ENCODE data around the gene ING3.

ING3 gene

DNA sequence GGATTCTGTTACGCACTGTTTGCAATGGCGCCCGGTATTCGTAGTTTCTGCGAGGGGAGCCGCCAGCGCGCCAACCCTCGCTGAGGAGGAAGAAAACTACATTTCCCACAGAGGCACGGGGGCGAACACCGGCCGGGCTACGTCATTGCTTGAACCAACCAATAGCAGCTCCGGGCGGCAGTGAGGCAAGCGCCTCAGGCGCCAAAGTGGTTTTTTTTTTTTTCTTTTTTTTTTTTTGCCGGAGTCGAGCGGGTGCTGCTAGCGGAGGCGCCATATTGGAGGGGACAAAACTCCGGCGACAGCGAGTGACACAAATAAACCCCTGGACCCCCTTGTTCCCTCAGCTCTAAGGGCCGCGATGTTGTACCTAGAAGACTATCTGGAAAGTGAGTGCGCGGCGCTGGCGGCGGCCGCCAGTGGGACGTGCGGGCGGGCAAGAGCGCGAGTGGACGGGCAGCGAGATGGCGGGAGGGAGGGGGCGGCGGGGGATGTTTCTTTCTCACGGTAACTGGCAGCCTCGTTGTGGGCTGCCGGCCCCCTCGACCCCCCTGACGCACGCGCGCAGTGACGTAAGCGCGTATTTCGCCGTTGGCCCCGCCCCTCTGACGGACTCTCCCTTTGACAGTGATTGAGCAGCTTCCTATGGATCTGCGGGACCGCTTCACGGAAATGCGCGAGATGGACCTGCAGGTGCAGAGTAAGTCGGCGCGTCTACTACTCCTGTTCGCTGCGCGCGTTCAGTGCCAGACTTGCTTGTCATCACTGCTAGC lies at the start of gene ING3:
Gene ING3, plus strand, starts transcription at position 239 of the 770 bp plus-strand sequence. Its CDS starts 120 bp downstream, at position 359.
- DNase-seq (ENCODE audit: low read depth in 2 of 3, low spot score in 2 of 3): peak; percentile 89 to 97 (median 94)

- DNase-seq (ENCODE audit: low read depth in 2 of 3, low spot score in 2 of 3): no peak
Measured at GRCh38 chr7:120915314-120916105, 35.1 kb upstream of the ING3 start.

GRCh38 chr7:120916121-120916520 lies 34.5 kb upstream of the ING3 start:
- DNase-seq (ENCODE audit: low read depth in 2 of 3, low spot score in 2 of 3): no peak

GRCh38 chr7:120916538-120916937 lies 34.0 kb upstream of the ING3 start:
- no peak for DNase-seq (ENCODE audit: low read depth in 2 of 3, low spot score in 2 of 3)

GRCh38 chr7:120919466-120919865 lies 31.1 kb upstream of the ING3 start:
- DNase-seq (ENCODE audit: low read depth in 2 of 3, low spot score in 2 of 3): no peak

DNA sequence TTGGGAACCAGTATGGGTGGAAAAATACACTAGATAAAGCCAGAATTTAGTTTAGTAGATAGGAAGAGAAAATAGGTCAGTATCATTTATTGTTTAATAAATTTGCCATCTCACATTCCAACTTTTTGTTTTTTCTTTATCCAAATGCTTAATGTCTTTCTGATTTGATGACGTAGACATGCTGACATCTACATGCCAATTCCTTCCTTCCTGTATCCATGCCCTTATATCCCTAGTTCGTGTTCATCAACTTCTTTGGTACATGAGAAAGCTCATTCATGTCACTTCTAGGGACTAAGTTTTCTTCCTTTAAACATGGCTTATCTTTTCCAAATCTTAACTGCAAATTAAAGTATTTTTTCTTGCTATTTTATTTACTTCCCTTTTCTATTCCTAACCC lies 30.5 kb upstream of the ING3 start:
- DNase-seq (ENCODE audit: low read depth in 2 of 3, low spot score in 2 of 3): no peak

GRCh38 chr7:120920591-120921274 lies 29.8 kb upstream of the ING3 start:
- DNase-seq (ENCODE audit: low read depth in 2 of 3, low spot score in 2 of 3): no peak

- no peak for DNase-seq (ENCODE audit: low read depth in 2 of 3, low spot score in 2 of 3)
Measured at GRCh38 chr7:120924837-120925236, 25.7 kb upstream of the ING3 start.

GRCh38 chr7:120925392-120925791 lies 25.2 kb upstream of the ING3 start:
- DNase-seq (ENCODE audit: low read depth in 2 of 3, low spot score in 2 of 3): no peak

DNA sequence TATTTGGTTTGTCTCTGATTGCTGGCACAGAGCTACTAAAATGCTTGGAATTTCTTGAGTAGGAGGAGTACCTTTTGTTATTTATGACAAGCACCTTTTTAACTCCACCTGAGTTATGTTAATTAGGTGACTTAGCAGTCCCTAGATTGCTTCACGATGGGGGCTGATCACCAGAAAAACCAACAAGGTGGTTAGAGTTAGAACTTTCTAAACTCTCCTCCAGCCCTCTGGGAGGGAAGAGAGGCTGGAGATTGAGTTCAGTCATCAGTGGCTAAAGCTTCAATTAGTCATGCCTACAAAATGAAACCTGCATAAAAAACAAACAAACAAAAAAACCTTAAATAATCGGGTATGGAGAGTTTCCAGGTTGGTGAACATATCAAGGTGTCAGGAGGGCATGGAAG lies 23.6 kb upstream of the ING3 start:
- DNase-seq (ENCODE audit: low read depth in 2 of 3, low spot score in 2 of 3): no peak

DNA sequence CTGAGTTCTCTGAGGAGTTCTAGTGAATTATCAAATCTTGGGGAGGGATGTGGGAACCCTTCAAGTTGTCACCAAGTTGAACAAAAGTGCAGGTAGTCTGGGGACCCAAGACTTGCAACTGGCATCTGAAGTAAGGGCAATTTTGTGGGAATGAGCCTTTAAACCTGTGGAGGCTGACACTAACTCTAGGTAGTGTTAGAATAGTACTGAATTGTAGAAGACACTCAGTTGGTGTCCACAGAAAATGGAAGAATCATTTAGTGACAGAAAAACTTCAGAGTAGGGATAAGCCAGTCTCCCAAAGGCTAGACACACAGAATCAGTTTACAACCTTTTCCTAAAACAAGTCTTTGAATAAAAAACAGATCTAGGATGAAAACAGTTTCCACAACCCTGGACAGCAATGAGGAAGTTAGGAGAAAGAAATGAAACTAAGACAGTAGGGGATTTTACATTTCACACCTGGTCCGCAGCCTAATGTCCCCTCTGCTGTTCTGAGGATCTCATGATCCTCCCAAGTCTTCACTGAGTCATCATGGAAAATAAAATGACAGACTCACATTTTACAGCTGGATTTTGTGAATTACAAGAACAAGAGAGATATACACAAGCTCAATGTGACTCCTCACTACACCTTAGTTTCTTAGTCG lies 23.0 kb upstream of the ING3 start:
- DNase-seq (ENCODE audit: low read depth in 2 of 3, low spot score in 2 of 3): no peak

DNA sequence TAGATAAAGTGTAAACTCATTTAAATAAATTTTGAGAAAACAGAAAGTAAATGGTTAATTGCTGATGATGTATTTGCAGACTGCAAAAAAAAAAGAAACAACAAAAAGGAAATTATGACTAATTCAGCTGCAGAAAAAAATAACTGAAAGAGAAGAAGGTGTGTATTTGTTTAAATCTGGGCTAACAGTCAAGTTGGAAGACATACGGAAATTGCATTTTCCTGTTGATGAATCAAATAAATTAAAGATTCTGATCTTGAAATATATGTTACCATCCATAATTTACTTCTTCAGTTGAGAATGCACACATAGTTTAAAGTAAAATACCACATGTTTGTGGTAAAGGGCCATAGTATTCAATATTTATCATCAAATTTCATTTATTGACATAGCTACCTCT lies 19.3 kb upstream of the ING3 start:
- DNase-seq (ENCODE audit: low read depth in 2 of 3, low spot score in 2 of 3): no peak

DNA sequence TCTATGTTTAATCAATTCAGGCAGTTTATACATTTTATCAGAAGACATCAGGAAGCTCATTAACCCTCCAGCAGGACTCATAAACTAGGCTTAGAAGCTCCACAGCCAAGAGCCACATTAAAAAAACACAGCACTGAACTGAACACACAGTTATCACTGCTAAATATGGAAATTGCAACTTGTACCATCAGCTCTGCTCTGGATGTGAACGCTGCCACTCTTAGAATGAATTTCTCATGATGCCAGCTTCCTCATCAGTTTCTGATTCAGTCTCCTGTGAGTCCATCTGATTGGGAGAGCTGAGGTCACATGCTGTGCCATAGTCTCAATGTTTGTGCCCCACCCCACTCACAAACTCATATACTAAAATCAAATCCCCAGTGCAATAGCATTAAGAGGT lies 17.1 kb upstream of the ING3 start:
- no peak for DNase-seq (ENCODE audit: low read depth in 2 of 3, low spot score in 2 of 3)

DNA sequence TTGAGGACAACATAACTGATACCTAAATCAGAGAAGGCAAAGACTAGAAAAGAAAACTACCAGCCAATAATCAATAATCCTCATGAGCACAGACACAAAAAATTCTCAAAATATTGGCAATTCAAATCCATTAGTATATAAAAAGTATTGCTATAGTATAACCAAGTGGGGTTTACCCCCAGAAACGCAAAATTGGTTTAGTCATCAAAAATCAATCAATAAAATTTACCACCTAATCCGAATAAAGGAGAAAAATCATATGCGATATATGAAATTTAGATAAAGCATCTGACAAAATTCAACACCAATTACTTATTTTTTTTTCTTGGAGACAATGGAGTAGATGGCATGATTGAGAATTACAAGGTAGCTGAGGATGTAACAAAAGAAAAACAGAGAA lies 11.2 kb upstream of the ING3 start:
- DNase-seq (ENCODE audit: low read depth in 2 of 3, low spot score in 2 of 3): no peak

DNA sequence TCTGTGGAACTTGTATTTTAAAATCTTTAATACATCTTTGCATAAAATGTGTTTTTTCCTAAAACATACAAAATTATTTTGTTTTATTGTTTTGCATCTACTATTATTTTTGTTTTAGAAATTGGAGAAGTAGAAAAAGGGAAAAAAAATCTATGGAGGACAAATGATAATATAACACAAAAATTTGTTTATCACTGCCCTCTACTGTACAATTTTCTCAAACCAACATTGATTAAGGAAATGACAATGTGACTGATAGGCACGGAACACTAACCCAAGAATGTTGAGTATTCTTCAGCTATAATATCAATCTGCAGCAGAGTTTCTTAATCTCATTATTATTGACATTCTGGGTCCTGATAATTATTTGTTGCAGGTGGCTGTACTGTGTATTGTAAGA lies 9.5 kb upstream of the ING3 start:
- no peak for DNase-seq (ENCODE audit: low read depth in 2 of 3, low spot score in 2 of 3)

DNA sequence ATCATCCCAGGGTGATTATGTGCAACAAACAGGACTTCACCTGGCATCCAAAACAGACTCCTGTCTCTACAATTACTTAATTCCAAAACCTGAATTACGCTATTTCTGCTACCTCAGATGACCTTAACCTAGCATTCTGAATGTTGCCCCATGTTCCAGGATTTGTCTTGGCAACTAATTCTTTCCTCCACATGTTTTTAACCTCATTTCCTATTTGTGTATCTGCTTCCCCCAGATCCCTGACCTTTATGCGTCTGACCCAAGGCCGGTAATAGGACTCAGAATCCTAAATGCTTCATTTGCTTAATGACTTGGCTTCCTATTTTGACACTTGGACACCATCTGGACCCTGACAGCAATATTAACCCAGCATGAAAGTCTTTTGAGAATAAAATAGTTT lies 8.7 kb upstream of the ING3 start:
- DNase-seq (ENCODE audit: low read depth in 2 of 3, low spot score in 2 of 3): no peak

DNA sequence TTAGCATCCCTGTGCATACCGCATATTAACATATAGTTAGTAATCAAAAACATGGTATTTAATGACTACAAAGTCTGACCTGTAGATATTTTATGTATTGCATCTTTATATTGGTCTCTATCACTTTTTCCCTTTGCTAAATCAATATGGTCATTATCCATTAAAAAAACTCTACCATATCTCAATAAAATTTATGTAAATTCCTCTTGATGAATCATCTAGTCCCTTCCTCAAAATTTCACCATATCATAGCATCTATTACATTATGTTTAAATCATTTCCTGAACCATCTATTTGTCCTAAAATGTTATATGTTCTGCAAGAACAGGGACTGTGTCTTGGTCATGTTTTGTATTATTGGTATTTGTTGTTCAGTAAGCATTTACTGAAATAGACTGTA lies 7.7 kb upstream of the ING3 start:
- DNase-seq (ENCODE audit: low read depth in 2 of 3, low spot score in 2 of 3): no peak

- DNase-seq (ENCODE audit: low read depth in 2 of 3, low spot score in 2 of 3): no peak
Measured at GRCh38 chr7:120944826-120945562, 5.6 kb upstream of the ING3 start.

DNA sequence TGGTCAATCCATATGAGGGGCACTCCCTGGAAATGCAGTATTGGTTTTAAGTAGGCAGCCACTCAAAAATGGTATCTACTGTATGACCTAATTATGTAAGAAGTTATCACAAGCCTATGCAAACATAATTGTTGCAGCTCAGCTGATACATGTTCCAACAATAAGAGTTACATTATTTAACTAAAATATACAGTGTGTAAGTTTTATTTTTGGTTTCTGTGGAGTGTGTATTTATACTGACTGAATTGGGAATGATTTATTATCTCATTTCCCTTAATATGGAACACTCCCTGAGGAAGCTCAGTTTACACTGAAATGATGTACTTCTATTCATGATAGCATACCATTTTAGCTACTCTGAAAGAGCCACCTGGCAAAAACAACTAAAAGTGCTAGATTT lies 2.6 kb upstream of the ING3 start:
- no peak for DNase-seq (ENCODE audit: low read depth in 2 of 3, low spot score in 2 of 3)

GRCh38 chr7:120949393-120949911 lies 1.1 kb upstream of the ING3 start:
- DNase-seq (ENCODE audit: low read depth in 2 of 3, low spot score in 2 of 3): no peak
